Muscle of arm (tissue), 14 donors: Measurements from ENCODE around the gene CCL22. TPM values are rescaled to one million over a fixed set of nuclear protein-coding genes. Genes with fewer than 3 reads are reported as not detected.
A peak's percentile ranks its signal among the peaks of the same experiment; 100 is the strongest.
"Not testable (repeated sequence)": the region's sequence is repeated elsewhere in the genome, so short reads cannot be mapped to it uniquely, and the experiment has no call there.

ENCODE experiments used
- DNase-seq: peaks from one replicate; pipeline ENCODE4 v3.0.0-alpha.2; 2013
- long read RNA-seq, 11 donors: transcript quantifications; one replicate each; lab custom pipeline, GENCODE V29; 2026
- polyA plus RNA-seq, 12 donors: library from polyadenylated mRNA; unstranded; fragments of 120-200 nt; gene quantifications; one replicate each; pipeline ENCODE4 v1.2.1, GENCODE V29; 2013; ENCODE audit not compliant: insufficient read length in 12 of 12

The CCL22 gene, protein sequence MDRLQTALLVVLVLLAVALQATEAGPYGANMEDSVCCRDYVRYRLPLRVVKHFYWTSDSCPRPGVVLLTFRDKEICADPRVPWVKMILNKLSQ
- under 1 TPM in 9 of 12 donors, not detected in 3; 0.05 to 0.88 (median 0.11) TPM for polyA plus RNA-seq
- long read RNA-seq, donor 1: 0 reads
- long read RNA-seq, donor 2: 0 reads
- long read RNA-seq, donor 3: 0 reads
- long read RNA-seq, donor 4: 0 reads
- long read RNA-seq, donor 5: 0 reads
- long read RNA-seq, donor 6: 0 reads
- long read RNA-seq, donor 7: 0 reads
- long read RNA-seq, donor 8: 0 reads
- long read RNA-seq, donor 9: 0 reads
- long read RNA-seq, donor 10: 0 reads
- long read RNA-seq, donor 11: 0 reads

DNA sequence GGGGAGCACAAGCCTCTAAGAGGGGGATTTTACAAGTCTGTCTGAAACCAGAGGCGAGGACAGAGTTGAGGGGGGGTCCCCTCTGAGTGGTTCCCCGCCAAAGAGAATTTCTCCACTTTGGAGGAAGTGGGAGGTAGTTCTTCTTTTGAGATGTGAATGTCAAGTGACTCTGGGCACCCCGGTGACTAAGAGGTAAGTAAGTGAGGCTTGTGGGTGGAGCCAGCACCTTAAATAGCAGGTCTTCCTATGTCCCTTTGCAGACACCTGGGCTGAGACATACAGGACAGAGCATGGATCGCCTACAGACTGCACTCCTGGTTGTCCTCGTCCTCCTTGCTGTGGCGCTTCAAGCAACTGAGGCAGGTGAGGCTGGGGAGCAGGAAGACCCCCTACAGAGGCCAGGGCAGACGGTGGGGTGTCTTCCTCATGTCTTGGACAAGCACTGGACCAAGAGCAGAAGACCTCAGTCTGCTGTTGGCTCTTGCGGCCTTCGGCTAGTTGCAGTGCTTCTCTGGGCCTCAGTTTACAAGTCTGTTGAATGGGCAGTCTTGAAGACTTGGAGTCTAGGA is at the start of gene CCL22:
CCL22 (plus strand) TSS at position 257 of the 569 bp plus-strand sequence; CDS start at position 291, 34 bp downstream.
- no peak for DNase-seq

DNA sequence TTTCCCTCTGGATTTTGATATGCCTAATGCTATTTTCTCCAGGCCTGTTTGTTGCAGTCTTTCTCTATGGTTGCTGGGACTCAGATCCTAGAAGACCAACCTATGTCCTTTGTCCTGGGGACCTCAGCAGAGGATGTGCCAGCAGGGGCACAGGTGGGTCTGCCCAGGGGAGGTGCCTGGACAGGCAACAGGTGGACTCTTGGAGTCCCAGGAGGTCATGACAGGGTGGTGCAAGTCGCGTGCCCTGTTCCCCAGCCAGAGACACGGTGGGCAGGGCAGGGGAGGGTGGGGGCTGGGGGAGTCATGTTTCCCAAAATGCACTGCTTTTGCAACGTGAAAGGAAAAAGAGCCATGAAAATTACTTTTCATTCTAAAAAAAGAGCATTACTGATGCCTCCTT is 47.8 kb upstream of the CCL22 start:
- DNase-seq: no peak

DNA sequence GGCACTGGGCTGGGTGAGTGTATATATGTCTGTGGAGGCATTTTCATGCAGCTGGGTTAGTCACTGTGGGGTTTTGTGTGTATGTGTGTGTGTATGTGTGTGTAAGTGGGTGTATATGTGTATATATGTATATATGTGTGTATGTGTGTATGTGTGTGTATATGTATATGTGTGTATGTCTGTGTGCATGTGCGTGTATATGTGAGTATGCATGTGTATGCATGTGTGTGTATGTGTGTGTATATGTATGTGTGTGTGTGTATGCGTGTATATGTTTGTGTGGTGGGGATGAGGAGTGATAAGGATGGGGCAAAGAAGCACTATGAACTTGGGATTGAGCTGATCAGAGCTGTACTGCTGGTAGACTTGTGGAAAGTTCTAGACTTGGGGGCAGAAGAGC is 45.1 kb upstream of the CCL22 start:
- DNase-seq: no peak

DNA sequence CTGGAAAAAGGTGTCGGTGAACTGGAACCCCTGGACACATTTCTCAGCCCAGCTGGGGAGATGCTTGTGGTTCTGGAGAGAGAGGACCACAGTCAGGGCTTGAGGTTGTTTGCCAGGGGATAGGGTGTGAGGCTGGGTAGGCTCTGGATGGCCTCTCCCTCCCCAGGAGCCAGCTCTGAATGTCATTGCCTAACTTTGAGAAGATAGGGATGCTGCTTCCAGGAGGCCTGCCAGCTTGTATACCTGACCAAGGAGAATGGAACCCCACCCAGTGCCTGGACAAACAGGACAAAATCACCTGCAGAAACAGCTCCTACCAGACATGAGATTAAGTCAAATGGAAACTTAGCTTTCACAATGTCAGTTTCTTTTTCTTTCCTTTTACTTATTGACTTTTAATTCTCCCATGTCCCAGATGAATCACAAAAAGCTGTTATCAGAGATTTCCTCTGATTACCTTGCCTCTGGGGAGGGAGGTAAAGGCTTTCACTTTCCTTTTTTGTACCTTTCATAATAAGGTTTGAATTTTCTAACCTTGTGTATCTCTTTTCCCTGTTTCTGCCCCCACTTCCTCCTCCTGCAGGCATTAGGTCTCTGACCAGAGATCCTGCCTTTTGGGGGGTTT is 44.3 kb upstream of the CCL22 start:
- DNase-seq: no peak

DNA sequence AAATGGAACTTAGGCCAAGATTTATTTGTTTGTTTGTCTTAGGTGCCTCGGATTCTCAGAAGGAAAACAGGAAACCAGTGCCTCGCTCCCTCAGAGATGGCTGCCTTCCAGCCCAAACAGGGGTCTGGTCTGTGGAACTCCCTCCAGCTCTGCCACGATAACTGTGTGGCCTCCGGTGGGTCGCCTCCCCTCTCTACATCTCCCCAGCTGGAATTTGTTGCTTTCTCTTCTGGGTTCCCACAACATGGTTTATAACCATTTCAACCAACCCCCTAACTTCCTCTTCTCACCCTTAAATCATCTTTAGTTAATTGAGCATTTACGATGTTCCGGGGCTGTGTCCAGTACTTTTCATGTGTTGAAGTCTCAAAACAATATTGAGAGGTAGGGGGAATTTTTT is 43.2 kb upstream of the CCL22 start:
- DNase-seq: no peak

DNA sequence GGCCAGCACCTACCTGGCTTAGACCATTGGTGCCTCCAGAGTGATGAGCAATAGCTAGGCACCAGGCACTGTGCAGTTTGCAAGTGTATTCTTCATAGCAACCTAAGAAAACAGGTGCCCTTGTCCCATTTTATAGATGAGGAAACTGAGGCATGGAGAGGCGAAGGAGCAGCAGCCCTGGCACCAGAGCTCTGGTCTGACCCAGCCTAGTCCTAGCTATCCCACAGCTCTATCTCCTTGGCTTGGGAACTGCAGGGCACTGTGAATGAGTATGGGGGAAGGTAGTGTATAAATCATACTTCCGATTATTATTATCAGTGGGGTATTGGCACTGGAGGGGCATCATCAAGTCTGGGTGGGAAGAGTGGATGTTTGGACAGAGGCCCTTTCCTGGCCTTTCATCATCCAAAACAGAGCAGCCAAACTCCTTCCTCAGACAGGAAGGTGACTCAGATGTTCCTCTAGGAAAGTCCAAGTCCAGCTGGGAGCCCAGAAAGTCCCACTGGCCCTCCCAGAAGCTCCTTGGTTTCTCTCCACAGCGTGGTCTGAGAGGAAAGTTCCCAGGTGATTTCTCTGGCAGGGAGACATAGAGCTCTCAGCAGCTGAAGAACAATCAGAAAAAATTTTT is 42.1 kb upstream of the CCL22 start:
- peak; percentile 24 for DNase-seq

DNA sequence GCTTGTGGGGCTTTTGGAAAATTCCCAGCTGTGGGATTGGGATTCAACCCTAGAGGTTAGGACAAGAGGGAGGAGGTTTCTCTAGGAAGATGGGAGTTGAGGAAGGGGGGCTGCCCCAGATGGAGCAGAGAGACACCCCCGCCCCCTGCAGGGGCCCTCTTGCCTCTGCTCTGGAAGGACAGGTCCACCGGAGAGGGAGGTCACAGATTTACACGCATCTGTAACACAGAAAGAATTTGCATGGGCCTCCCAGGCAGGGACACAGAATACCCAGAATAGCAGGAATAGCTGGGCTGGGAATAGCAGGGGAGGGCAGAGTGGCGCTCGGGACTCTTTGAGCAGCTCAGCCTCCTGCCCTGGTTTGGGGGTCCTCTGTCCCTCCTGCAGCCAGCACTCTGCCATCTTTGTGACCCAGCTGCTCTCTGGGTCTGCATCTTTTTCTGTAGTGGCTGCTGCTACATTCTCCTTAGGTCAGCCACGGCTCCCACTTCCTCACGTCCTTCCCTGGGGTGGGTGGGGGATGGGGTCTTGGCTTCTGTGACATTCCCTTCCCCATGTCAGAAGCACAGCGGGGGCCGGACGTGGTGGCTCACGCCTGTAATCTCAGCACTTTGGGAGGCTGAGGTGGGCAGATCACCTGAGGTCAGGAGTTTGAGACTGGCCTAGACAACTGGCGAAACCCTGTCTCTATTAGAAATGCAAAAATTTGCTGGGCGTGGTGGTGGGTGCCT is 40.2 kb upstream of the CCL22 start:
- no peak for DNase-seq

DNA sequence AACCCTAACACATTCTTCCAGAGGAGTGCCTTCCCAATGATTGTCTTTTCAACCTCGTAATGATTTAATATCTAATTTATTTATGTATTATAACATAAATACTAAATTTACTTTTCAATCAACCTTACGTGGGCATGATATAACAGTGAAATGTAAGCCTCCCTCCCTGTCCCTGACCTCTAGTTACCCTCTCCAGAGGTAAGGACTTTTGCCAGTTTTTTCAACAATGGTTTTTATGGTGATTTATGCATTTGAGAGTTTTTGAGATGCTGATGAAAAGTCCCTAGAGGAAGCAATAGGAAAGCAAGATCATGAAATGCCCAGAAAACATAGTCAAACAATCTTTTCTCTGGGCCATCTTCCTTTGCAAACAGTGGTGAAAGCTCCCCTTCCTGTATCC is 38.9 kb upstream of the CCL22 start:
- no peak for DNase-seq

DNA sequence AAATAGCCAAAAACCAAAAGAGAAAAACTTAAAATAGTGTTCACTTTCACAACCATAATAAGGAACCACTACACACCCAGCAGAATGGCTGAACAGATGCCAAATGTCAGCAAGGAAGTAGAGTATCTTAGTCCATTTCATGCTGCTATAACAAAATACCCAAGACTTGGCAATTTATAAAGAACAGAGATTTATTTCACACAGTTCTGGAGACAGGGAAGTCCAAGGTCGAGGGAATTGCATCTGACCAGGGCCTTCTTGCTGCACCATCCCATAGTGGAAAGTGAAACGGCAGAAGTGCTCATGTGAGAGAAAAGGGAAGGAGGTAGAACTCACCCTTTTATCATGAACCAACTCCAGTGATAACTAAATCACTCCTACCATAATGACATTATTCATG is 33.8 kb upstream of the CCL22 start:
- no peak for DNase-seq

DNA sequence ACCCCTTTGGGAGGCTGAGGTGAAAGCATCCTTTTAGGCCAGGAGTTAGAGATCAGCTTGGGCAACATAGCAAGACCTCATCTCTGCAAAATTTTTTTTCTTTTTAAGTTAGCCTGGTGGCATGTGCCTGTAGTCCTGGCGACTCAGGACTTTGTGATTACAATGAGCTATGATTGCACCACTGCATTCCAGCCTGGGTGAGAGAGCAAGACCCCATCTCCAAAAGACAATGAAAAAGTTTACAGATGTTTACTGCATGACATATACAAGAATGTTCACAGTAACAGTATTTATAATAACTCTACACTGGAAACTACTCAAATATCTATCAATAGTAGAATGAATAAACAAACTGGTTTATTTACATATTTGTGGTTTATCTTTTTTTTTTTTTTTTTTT is 33.1 kb upstream of the CCL22 start:
- no peak for DNase-seq

DNA sequence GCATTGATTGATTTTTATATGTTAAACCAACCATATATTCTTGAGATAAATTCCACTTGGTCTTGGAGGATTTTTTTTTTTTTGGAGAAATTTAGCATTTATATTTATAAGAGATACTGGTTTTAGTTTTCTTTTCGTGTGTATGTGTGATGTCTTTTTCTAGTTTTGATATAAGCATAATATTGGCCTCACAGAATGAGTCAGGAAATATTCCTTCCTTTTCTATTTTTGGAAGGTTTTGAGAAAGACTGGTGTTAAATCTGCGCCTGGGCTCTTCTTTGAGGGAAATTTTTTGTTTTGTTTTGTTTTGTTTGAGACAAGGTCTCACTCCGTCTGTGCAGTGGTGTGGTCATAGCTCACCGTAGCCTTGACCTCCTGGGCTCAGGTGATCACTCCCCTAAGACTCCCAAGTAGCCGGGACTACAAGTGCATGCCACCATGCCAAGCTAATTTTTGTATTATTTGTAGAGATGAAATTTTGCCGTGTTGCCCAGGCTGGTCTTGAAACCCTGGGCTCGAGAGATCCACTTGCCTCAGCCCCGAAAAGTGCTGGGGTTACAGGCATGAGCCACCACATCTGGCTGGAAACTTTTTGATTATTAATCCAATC is 28.8 kb upstream of the CCL22 start:
- DNase-seq: no peak

DNA sequence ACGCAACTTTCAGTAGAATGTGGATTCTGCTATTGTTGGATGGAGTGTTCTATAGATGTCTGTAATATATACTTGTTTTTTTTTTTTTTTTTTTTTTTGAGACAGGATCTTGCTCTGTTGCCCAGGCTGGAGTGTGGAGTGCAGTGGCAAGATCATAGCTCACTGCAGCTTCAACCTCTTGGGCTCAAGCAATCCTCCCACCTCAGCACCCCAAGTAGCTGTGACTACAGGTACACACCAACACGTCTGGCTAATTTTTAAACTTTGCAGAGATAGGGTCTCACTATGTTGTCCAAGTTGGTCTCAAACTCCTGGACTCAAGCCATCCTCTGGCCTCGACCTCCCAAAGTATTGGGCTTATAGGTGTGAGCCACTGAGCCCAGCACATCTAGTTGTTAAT is 27.2 kb upstream of the CCL22 start:
- no peak for DNase-seq

DNA sequence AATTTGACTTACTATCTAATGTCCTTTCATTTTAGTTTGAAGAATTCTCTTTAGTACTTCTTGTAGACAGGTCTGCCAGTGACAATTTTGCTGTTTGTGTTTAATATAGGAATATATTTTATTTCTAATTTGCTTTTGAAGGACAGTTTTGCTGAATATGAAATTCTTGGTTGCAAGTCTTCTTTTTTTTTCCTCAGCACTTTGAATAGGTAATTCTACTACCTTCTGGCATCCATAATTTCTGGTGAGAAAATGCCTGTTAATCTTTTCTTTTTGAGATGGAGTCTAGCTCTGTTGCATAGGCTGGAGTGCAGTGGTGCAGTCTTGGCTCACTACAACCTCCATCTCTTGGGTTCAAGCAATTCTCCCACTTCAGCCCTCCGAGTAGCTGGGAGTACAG is 25.2 kb upstream of the CCL22 start:
- no peak for DNase-seq

DNA sequence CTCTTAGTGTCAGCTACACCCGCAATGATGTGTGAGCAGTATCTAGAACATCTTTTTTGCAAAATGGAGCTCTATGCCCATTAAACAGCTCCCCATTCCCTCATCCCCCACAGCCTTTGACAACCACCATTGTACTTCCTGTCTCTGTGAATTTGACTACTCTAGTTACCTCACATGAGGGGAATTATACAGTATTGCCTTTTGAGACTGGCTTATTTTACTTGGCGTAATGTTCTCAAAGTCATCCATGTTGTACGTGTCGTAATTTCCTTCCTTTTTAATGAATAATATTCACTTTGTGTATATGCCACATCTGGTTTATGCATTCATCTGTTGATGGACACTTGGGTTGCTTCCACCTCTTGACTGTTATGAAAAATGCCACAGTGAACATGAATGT is 23.2 kb upstream of the CCL22 start:
- no peak for DNase-seq

DNA sequence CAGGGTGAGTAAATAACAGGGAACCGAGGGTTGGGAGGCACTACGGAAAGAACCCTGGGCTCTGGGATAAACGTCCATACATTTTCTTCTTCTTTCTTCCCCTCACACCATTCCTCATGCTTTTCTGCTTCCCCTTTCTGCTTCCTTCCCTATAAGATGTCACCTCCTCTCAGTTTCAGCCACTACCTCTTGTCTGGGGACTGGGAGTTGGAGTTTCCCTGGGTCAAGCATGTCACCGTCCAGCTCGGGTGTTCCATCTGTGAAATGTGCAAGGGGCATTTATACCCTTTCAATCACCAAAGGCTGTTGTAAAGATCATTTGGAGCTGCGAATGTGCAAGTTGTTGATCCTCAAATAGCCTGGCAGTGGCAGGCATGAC is 17.5 kb upstream of the CCL22 start:
- DNase-seq: no peak

DNA sequence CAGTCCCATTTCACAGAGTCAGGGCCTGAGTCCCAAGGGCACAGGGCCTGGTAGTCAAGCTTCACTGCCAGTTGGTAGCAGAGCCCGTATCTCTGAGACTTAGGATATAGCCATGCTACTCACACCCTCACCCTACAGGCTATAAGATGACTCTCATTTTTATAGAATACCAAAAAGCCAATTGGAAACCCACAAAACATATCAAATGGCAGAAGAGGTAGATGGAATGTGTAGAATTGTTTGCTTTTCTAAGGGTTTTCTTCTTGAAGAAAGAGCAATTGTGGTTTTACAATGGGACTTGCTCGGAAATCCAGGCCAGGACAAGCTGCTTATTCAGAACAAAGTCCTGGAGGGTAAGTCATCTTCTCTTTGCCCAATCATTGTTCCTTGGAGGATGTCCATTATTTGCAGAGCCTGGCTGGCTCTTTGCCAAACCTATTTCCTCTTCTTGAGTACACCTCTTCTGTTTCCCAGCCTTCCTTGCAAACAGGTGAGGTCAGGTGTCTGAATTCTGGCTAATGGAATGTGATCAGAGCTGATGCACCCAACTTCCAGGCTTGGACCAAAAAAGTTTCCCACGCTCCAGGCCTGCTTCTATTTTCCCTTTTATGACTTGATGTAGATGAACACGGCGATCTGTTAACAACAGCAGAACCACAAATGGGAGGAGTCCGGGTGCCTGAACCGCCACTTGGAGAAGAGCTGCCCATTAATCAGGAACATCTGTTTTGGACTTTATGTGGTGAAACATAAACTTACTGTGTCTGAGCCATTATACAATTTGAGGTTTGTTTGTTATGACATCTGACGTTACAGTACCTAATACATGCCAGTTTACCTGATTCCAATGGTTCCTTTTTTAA is 16.9 kb upstream of the CCL22 start:
- no peak for DNase-seq

DNA sequence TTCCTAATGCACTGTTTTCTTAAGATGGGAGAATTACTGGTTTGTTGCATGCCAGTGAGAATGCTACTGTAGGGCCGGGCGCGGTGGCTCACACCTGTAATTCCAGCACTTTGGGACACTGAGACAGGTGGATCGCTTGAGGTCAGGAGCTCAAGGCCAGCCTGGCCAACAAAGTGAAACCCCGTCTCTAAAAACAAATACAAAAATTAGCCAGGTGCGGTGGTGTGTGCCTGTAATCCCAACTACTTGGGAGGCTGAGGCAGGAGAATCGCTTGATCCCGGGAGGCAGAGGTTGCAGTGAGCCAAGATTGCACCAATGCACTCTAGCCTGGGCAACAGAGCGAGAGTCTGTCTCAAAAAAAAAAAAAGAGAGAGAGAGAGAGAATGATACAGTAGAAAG is 16.0 kb upstream of the CCL22 start:
- DNase-seq: not testable (repeated sequence)

DNA sequence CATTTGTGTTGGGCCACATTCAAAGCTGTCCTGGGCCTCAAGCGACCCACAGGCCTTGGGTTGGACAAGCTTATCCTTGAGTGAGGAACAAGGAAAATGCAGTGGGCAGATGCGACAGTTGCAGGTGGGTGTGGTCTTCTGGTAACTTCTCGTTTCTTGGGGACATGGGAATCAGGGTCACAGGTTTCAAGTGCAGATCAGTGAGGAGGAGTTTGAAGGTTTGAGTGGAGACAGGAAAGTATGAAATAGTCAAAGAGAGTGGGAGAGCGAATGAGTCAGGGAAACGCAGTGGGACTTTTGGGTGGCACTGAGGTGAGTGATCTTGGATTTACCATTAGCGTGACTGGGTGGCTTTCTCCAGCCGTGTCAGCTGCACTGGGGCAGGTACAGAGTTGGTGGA is 15.4 kb upstream of the CCL22 start:
- no peak for DNase-seq

DNA sequence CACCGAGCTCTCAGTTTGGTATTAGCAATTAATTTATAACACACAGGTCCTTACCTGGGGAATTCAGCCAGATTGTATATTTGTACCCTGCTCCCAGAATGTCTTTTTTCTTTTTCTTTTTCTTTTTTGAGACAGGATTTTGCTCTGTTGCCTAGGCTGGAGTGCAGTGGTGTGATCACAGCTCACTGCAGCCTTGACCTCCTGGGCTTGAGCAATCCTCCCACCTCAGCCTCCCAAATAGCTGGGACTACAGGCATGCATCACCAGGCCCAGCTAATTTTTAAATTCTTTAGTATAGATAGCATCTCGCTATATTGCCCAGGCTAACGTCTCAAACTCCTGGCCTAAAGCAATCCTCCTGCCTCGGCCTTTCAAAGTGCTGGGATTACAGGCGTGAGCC is 14.5 kb upstream of the CCL22 start:
- DNase-seq: not testable (repeated sequence)

DNA sequence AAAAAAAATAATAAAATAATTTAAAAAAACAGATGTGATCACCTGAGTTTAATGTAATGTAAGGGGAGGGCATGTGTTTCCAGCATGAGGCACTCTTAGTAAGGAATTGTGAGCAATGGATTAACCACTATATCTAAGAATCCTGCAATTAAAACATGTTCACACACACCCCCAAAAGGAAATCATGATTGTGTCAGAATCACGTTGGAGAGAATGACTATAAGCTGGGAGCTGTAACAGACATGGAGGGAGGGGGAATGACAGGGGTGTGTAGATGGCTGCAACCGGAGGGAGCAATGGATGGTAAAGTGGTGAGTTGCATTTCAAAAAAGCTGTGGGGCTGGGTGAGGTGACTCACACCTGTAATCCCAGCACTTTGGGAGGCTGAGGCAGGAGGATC is 13.6 kb upstream of the CCL22 start:
- DNase-seq: no peak

DNA sequence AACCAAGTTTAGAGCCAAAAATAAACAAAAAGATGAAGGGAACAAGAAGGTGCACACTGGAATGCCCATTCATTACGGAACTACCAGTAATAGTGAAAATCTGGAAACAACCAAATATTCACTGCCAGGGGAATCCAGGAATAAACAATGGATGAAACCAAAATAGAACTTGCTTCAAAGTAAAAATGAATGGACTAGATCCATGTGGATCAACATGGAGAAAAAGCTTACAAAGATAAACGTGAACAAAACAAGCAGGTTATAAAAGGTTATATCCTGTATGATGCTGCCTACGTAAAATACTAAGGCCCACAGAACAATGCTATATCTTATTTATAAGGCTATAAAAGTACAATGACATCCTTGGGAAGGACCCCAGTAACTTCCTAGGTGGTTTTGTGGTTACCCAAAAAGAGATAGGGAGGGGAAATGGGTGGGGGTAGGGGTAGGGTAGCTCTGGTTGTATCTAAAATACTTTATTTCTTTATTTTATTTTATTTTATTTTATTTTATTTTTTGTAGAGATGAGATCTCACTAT is 12.8 kb upstream of the CCL22 start:
- no peak for DNase-seq
